HepG2 (cell line): ENCODE data around the gene ACTN3. TPM values are rescaled to one million over a fixed set of nuclear protein-coding genes. Genes with fewer than 3 reads are reported as not detected.

Experiments used
- HES4 ChIP-seq: sonication (generic); formaldehyde crosslinking; IDR thresholded peaks from 2 replicates; pipeline ENCODE4 v1.9.0; 2021; ENCODE audit warnings: mild to moderate bottlenecking, missing genetic modification reagents, borderline replicate concordance
- HOXD1 ChIP-seq: sonication (generic); formaldehyde crosslinking; IDR thresholded peaks from 2 replicates; pipeline ENCODE4 v1.5.0; 2020; ENCODE audit warnings: missing genetic modification reagents
- NR1H2 ChIP-seq: sonication (generic); formaldehyde crosslinking; IDR thresholded peaks from 2 replicates; pipeline ENCODE4 v1.8.1; 2022; ENCODE audit warnings: low read depth, missing genetic modification reagents, borderline replicate concordance
- PHF8 ChIP-seq: sonication (generic); formaldehyde crosslinking; IDR thresholded peaks from 2 replicates; pipeline ENCODE4 v1.5.0; 2020; ENCODE audit warnings: missing genetic modification reagents
- POGK ChIP-seq: sonication (generic); formaldehyde crosslinking; conservative IDR thresholded peaks from 2 replicates; pipeline ENCODE4 v1.8.0; 2022; ENCODE audit warnings: mild to moderate bottlenecking, moderate library complexity, missing genetic modification reagents
- SOX13 ChIP-seq, 3 experiments: fragments of 450-650 bp in 1 of 3; sonication (generic) in 1 of 3; formaldehyde crosslinking in 1 of 3; IDR thresholded peaks in 2 of 3; conservative IDR thresholded peaks in 1 of 3; 2 replicates each; pipeline versions ENCODE4 v1.5.0 to v1.6.1; 2016 to 2020; ENCODE audit warnings: antibody characterized with exemption in 1 of 3, mild to moderate bottlenecking in 1 of 3, missing compliant biosample characterization in 1 of 3, missing genetic modification reagents in 1 of 3, moderate library complexity in 1 of 3
- ZBTB4 ChIP-seq: sonication (generic); formaldehyde crosslinking; IDR thresholded peaks from 2 replicates; pipeline ENCODE4 v1.4.0; 2020; ENCODE audit warnings: missing genetic modification reagents, mild to moderate bottlenecking, borderline replicate concordance
- ZBTB7B ChIP-seq: sonication (generic); formaldehyde crosslinking; IDR thresholded peaks from 2 replicates; pipeline ENCODE4 v1.4.0; 2020; ENCODE audit warnings: missing genetic modification reagents
- ZNF18 ChIP-seq: sonication (generic); formaldehyde crosslinking; IDR thresholded peaks from 2 replicates; pipeline ENCODE4 v1.8.0; 2022; ENCODE audit warnings: mild to moderate bottlenecking, missing genetic modification reagents; ENCODE audit not compliant: insufficient replicate concordance
- ZNF180 ChIP-seq: sonication (generic); formaldehyde crosslinking; IDR thresholded peaks from 2 replicates; pipeline ENCODE4 v1.4.0; 2020; ENCODE audit warnings: low read depth, missing genetic modification reagents, borderline replicate concordance
- ZNF292 ChIP-seq: sonication (generic); formaldehyde crosslinking; IDR thresholded peaks from 2 replicates; pipeline ENCODE4 v1.8.1; 2022; ENCODE audit warnings: mild to moderate bottlenecking, low read depth, missing genetic modification reagents, borderline replicate concordance
- ZNF772 ChIP-seq: sonication (generic); formaldehyde crosslinking; IDR thresholded peaks from 2 replicates; pipeline ENCODE4 v1.5.0; 2020; ENCODE audit warnings: mild to moderate bottlenecking, missing genetic modification reagents
- ZSCAN30 ChIP-seq: sonication (generic); formaldehyde crosslinking; IDR thresholded peaks from 2 replicates; pipeline ENCODE4 v1.5.0; 2020; ENCODE audit warnings: mild to moderate bottlenecking, missing genetic modification reagents
- ZUFSP ChIP-seq: sonication (generic); formaldehyde crosslinking; IDR thresholded peaks from 2 replicates; pipeline ENCODE4 v1.9.0; 2021; ENCODE audit warnings: missing genetic modification reagents, mild to moderate bottlenecking, borderline replicate concordance
- polyA plus RNA-seq, 8 experiments: library from polyadenylated mRNA; depleted of rRNA in 3 of 8; stranded (reverse) in 7 of 8; unstranded in 1 of 8; fragments of >200 nt; fragmentation: Illumina TruSeq in 4 of 8; extraction: Trizol in 4 of 8; gene quantifications; 2 replicates each; pipeline versions ENCODE4 v1.2.1 to v1.2.3, GENCODE V29; 2011 to 2016; ENCODE audit warnings: low read depth in 4 of 8, missing spikeins in 1 of 8, mixed read lengths in 1 of 8; ENCODE audit not compliant: insufficient read depth in 1 of 8
- total RNA-seq, 5 experiments: library from RNA; depleted of rRNA; stranded (reverse); fragments of >200 nt; fragmentation: Illumina TruSeq; extraction: Trizol; gene quantifications; 2 replicates each; pipeline ENCODE4 v1.2.3, GENCODE V29; 2016; ENCODE audit warnings: low read depth in 1 of 5
- TF ChIP-seq, protein P1 (sequence below): sonication (generic); formaldehyde crosslinking; IDR thresholded peaks from 2 replicates; pipeline ENCODE4 v1.8.0; 2022; ENCODE audit warnings: missing genetic modification reagents, mild to moderate bottlenecking, inconsistent platforms, borderline replicate concordance
- TF ChIP-seq, protein P2 (sequence below): IDR thresholded peaks from 2 replicates; pipeline ENCODE4 v1.6.1; 2012; ENCODE audit warnings: inconsistent platforms

The ACTN3 gene
- total and polyA plus RNA-seq, 2 of the 13 experiments (the other 11 are each of a cell fraction or from before 2014, with no cell fraction given): 0.04 to 0.09 TPM

DNA sequence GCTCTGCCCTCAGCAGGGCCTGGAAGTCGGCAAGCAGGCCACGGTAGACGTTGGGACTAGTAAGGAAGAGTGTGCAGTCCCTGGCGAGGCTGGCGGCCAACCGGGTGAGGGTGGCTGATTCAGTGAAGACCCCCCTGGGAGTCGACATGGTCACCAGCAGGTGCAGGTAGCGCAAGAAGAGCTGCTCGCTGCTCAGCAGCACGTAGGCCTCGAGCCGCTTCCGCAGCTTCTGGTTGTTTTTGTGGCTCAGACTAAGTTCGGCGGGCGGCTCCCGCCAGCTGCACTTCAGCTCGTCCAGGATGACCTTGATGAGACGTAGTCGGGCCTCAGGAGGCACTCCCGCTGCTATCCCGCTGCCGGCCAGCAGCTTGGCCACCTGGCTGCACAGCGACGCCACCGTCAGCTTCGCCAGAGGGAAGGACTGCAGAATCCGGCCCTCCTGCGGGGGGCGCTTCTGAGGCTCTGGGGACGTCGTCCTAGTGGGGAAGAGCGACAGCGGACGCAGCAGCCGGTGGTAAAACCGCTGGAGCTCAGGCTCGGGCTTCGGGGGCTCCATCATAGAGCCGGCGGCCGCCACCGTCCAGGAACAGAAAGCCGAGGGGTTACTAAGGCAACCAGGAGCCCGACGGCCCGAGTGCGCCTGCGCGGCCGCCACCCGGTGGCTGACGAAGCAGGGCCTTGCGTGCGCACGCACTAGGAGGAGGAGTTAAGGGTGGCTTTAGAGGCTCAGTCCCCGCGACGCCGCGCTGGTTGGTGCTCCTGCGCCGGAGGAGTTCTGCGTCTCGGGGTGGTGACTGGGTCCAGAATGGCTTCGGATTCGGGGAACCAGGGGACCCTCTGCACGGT lies 46.0 kb downstream of the ACTN3 start, which contains the start of the genes CCDC87 and CCS (continued):
- TF ChIP-seq, protein P1, sequence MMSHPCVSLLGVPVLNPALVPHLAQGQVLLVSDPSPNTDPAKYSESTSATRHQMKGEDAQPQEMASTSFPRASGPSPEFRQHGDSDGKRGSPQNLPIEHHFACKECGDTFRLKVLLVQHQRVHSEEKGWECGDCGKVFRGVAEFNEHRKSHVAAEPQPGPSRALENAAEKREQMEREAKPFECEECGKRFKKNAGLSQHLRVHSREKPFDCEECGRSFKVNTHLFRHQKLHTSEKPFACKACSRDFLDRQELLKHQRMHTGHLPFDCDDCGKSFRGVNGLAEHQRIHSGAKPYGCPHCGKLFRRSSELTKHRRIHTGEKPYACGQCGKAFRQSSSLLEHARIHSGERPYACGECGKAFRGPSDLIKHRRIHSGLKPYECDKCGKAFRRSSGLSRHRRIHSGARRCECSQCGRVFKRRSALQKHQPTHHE (CRISPR knock-in tag): no peak
- TF ChIP-seq ZSCAN30 (CRISPR knock-in tag): peak; percentile 46; the same call in 1 of the 2 replicates
- TF ChIP-seq ZUFSP: no peak
- TF ChIP-seq, protein P2, sequence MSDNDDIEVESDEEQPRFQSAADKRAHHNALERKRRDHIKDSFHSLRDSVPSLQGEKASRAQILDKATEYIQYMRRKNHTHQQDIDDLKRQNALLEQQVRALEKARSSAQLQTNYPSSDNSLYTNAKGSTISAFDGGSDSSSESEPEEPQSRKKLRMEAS: peak; percentile 92
- peak; percentile 77 for TF ChIP-seq HES4 (CRISPR knock-in tag)
- peak; percentile 97 for TF ChIP-seq ZNF292 (CRISPR knock-in tag)
- TF ChIP-seq ZNF180 (CRISPR knock-in tag): no peak
- TF ChIP-seq ZNF18: peak; percentile 9
- TF ChIP-seq ZBTB4 (CRISPR knock-in tag): no peak; the same call in 1 of the 2 replicates
- TF ChIP-seq NR1H2 (CRISPR knock-in tag): no peak
- TF ChIP-seq SOX13 (IDR thresholded peaks at IDR 0.05): no peak
- peak in 1 of 2 experiments; percentile 51; a peak in 2 of 4 replicates for TF ChIP-seq SOX13 (CRISPR knock-in tag; conservative IDR thresholded peaks at IDR 0.05 in 1 of 2, IDR thresholded peaks at IDR 0.05 in 1 of 2)
- TF ChIP-seq ZBTB7B (CRISPR knock-in tag): peak; percentile 67
- peak; percentile 59; the same call in 1 of the 2 replicates for TF ChIP-seq POGK (CRISPR knock-in tag)
- TF ChIP-seq ZNF772 (CRISPR knock-in tag): peak; percentile 97
- peak; percentile 45; the same call in 1 of the 2 replicates for TF ChIP-seq HOXD1 (CRISPR knock-in tag)
- peak; percentile 92 for TF ChIP-seq PHF8 (CRISPR knock-in tag)
